Ramos (cell line): ENCODE data around the gene RHOBTB1.
"Not testable (repeated sequence)": the region's sequence is repeated elsewhere in the genome, so short reads cannot be mapped to it uniquely, and the experiment has no call there.

Source experiments
- in situ Hi-C: fragments of 300-500 bp; cut with MboI; formaldehyde crosslinking; loops from one replicate; pipeline ENCODE4 v1.14.3; 2022; ENCODE audit warnings: low sequenced_read_pairs; ENCODE audit not compliant: unreplicated experiment

Gene RHOBTB1

GRCh38 chr10:60944058-60944909 is at the start of gene RHOBTB1:
Gene RHOBTB1 (minus strand): TSS chr10:60944185. CDS start chr10:60911542, 32,643 bp downstream.
- in situ Hi-C loops, result no loop called here

- in situ Hi-C loops, result no loop called here
Observed at GRCh38 chr10:60992636-60993035, 48.7 kb upstream of the RHOBTB1 start.

- in situ Hi-C loops, result no loop called here
Observed at GRCh38 chr10:60990663-60991062, 46.7 kb upstream of the RHOBTB1 start.

- in situ Hi-C loops, result no loop called here
Observed at GRCh38 chr10:60989400-60989876, 45.5 kb upstream of the RHOBTB1 start.

GRCh38 chr10:60986791-60987190 is 42.8 kb upstream of the RHOBTB1 start:
- in situ Hi-C loops, result no loop called here

- in situ Hi-C loops, result no loop called here
Observed at GRCh38 chr10:60985951-60986350, 42.0 kb upstream of the RHOBTB1 start.

GRCh38 chr10:60980997-60981396 is 37.0 kb upstream of the RHOBTB1 start:
- in situ Hi-C loops, result no loop called here

GRCh38 chr10:60979667-60980104 is 35.7 kb upstream of the RHOBTB1 start:
- in situ Hi-C loops, result no loop called here

- in situ Hi-C loops, result no loop called here
Observed at GRCh38 chr10:60978287-60979115, 34.5 kb upstream of the RHOBTB1 start.

GRCh38 chr10:60977161-60978122 is 33.5 kb upstream of the RHOBTB1 start:
- in situ Hi-C loops, result no loop called here

- in situ Hi-C loops, result no loop called here
Observed at GRCh38 chr10:60976687-60977086, 32.7 kb upstream of the RHOBTB1 start.

GRCh38 chr10:60975716-60976115 is 31.7 kb upstream of the RHOBTB1 start:
- in situ Hi-C loops, result no loop called here

GRCh38 chr10:60974463-60975149 is 30.6 kb upstream of the RHOBTB1 start:
- in situ Hi-C loops, result no loop called here

GRCh38 chr10:60973086-60973485 is 29.1 kb upstream of the RHOBTB1 start:
- in situ Hi-C loops, result no loop called here

GRCh38 chr10:60972181-60972580 is 28.2 kb upstream of the RHOBTB1 start:
- in situ Hi-C loops, result not testable (repeated sequence)

GRCh38 chr10:60970526-60970925 is 26.5 kb upstream of the RHOBTB1 start:
- in situ Hi-C loops, result no loop called here

- in situ Hi-C loops, result no loop called here
Observed at GRCh38 chr10:60968504-60968903, 24.5 kb upstream of the RHOBTB1 start.

GRCh38 chr10:60967854-60968484 is 24.0 kb upstream of the RHOBTB1 start:
- in situ Hi-C loops, result no loop called here

GRCh38 chr10:60967260-60967659 is 23.3 kb upstream of the RHOBTB1 start:
- in situ Hi-C loops, result no loop called here
